GM12864 (cell line): Measurements from ENCODE around the gene BAIAP2.

Experiments used
- DNase-seq: peaks from one replicate; pipeline ENCODE4 v3.0.0-alpha.2; 2011; ENCODE audit warnings: low read depth
- H3K4me3 ChIP-seq: 2 replicates; pipeline ENCODE4 v1.5.1; 2011; ENCODE audit warnings: mild to moderate bottlenecking, low read depth, low read length, control low read depth
- TF ChIP-seq, protein P1 (sequence below): IDR thresholded peaks from 2 replicates; pipeline ENCODE4 v1.5.1; 2011; ENCODE audit warnings: low read depth, mild to moderate bottlenecking, moderate library complexity, low read length, control low read depth, inconsistent platforms; ENCODE audit errors: missing control alignments

BAIAP2 gene

DNA sequence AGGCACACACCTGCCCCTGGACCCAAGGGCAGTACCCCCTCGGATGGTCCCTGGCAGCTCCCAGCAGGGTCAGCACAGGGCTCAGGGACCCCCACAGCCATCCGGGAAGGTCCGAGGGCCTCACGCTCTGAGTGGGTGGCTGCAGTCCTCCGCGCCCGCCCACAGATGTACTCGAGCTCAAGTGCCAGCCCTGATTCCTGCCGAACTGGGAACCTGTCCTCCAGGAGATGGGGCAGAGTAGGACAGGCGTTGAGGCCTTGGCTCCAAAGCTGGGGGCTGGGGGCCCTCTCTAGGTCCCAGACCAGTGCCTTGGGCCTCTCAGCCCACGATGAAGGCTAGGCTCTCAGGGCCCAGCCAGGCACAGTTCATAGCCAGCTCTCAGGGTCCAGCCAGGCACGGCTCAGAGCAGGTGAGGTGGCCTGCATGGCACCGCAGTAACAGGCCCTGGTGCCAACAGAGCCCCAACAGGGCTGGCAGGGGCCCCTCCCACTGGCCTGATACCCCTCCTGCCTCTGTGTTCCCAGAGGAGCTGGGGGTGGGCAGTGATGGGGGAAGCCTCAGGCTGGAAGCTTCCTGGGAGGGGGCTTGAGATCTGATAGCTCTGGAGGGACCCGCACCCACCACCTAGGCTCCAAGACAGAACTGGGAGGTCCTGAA, 94.9 kb downstream of the BAIAP2 start:
- no peak for DNase-seq
- H3K4me3 ChIP-seq = no peak overlapping the region
- TF ChIP-seq, protein P1, sequence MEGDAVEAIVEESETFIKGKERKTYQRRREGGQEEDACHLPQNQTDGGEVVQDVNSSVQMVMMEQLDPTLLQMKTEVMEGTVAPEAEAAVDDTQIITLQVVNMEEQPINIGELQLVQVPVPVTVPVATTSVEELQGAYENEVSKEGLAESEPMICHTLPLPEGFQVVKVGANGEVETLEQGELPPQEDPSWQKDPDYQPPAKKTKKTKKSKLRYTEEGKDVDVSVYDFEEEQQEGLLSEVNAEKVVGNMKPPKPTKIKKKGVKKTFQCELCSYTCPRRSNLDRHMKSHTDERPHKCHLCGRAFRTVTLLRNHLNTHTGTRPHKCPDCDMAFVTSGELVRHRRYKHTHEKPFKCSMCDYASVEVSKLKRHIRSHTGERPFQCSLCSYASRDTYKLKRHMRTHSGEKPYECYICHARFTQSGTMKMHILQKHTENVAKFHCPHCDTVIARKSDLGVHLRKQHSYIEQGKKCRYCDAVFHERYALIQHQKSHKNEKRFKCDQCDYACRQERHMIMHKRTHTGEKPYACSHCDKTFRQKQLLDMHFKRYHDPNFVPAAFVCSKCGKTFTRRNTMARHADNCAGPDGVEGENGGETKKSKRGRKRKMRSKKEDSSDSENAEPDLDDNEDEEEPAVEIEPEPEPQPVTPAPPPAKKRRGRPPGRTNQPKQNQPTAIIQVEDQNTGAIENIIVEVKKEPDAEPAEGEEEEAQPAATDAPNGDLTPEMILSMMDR = no peak

DNA sequence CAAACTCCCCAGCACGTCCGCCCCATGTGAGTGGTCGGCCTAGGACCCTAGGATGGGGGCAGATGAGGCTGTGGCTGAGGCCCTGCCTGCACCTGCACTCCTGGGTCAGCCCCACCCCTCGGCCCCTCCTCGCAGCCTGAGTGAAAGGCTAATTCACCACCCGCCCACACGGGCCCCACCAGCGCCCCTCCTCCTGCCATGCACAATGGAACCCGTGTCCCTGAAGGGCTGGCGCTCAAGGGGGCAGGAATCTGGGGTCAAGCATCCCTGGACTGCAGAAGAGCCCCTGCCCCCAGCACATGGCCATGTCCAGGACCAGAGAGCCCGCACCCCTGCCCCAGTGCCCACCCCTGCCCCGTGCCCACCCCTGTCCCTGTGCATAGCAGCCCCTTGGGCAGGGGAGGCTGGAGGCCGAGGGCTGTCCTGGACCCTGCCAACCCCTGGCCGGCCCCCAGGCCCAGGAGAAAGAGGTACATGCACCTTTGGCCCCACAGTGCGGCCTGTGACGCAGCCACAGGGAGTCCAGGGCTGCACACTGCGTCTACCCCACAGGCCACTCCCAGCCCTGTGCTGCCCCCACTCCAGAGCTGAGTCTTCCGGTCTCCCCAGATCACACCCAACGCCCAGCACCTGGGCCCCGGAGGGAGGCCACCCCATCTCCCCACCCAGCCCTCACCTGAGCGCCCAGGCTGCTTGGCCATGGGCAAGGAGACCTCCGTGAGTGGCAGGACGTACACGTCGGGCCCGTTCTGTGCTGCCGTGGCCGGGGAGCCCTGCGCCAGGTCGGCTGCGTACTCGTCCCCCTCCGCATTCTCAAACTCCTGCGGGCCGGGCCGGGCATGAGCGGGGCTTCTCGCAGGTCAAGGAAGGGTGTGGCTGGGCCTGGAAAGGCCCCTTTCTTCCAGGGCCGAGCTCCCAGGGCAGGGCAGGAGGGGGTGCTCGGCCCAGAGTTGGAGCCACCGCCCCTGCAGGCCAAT, 95.7 kb downstream of the BAIAP2 start:
- no peak overlapping the region for H3K4me3 ChIP-seq
- TF ChIP-seq, protein P1 = no peak
- DNase-seq = no peak

DNA sequence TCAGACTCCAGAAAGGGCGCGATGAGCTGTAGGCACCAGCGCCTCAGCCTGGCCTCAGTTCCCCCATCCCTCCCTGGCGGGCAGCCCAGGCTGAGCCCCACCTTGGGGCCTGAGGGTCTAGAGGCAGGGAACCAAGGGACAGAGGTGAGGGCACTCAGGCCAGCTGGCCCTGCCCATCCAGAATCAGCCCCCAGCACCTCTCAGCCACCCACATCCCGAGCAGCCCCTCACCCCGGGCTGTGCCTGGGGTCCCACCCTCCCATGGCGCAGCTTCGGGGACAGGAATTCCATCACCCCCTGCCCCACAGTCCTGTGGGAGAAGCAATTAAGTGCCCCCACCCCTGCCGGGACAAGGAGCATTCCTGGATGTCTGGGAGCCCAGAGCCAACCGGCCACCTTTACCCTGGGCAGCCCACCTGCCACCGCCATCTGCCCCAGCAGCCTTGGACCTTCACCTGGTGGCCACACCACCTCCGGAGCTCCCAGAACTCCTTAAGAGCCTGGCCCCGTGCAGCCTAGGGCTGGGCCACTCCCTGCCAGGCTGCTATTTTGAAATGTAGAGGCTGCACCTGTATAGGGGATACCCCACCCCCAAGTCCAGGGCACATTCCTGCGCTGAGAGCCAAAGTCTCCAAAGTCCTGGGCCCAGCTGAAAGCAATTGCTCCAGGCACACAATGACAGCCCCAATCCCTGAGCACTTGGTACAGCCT, 96.7 kb downstream of the BAIAP2 start:
- no peak overlapping the region for H3K4me3 ChIP-seq
- DNase-seq = no peak
- TF ChIP-seq, protein P1 = no peak

DNA sequence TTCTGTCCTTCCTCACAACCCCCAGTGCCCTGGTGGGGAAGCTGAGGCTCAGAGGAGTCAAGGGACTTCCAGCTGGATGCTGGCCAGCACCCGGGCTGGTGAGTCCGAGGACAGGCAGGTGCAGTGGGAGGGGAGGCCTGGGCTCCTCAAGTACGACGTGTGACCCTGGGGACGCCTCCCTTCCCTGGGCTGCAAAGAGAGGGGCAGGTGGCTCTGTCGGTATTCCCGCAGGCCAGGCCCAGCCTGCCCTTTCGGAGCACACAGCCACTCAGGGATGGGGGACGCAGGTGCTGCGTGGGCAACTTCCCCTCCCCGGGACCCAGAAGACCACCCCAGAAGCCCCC, 97.2 kb downstream of the BAIAP2 start:
- TF ChIP-seq, protein P1 = no peak
- H3K4me3 ChIP-seq = no peak overlapping the region
- no peak for DNase-seq

DNA sequence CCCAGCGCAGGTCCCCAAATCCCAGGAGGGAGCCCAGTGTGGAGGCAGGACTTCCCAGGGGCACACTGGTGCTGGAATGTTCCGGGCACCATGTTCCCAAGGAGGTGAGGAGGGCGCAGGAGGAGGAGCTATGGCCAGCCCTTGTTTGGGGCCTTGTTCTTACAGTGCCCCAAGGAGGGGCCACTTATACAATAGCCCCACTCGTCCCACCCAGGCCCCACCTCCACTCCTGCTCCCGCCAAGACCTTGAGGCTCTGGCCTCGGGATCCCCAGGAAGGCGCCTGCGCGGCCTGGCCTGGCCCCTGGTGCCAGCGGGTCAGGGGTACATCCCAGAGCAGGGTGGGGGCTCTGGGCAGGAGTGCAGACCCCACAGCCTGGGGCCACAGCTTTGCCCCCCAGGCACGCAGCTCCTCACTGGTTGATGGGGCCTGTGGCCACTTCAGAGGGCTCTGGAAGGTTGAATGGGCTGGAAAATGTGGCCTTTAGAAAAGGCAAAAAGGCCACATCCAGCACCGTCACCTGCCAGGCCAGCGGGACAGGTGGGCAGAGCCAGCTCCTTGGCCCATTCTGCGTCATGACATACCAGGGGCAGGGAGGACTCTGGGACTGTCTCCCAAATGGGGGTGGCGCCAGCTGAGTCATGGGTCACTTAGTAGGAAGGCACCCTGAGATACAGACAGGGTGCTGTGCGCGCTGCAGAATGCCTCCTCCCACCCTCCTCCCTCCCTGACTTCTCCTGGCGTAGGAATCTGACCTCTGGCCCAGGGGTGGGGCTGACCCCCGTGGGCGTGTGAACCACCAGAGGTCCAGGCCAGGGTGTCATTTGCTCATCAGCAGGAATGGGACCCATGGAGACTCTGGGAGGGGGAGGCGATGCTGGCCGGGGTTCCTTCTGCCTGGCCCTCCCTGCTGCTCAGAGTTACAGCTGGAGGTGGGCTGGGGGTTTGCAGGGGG, 98.1 kb downstream of the BAIAP2 start:
- H3K4me3 ChIP-seq = no peak overlapping the region
- TF ChIP-seq, protein P1 = no peak

More for the DNA sequence above, 98.1 kb downstream of the BAIAP2 start:
- DNase-seq = no peak
